Choroid plexus epithelial cell (primary cell): ENCODE data around the gene SLC25A52.

Source experiments
- DNase-seq: peaks from one replicate; pipeline ENCODE4 v3.0.0-alpha.2; 2010; ENCODE audit warnings: low read depth
- H3K4me3 ChIP-seq: 2 replicates; pipeline ENCODE4 v1.5.1; 2011; ENCODE audit warnings: low read depth, mild to moderate bottlenecking, control low read depth, low read length, moderate library complexity
- TF ChIP-seq, protein P1 (sequence below): conservative IDR thresholded peaks from 2 replicates; pipeline ENCODE4 v1.5.1; 2011; ENCODE audit warnings: low read depth, mild to moderate bottlenecking, control low read depth, inconsistent platforms, low read length, moderate library complexity

Gene SLC25A52

DNA sequence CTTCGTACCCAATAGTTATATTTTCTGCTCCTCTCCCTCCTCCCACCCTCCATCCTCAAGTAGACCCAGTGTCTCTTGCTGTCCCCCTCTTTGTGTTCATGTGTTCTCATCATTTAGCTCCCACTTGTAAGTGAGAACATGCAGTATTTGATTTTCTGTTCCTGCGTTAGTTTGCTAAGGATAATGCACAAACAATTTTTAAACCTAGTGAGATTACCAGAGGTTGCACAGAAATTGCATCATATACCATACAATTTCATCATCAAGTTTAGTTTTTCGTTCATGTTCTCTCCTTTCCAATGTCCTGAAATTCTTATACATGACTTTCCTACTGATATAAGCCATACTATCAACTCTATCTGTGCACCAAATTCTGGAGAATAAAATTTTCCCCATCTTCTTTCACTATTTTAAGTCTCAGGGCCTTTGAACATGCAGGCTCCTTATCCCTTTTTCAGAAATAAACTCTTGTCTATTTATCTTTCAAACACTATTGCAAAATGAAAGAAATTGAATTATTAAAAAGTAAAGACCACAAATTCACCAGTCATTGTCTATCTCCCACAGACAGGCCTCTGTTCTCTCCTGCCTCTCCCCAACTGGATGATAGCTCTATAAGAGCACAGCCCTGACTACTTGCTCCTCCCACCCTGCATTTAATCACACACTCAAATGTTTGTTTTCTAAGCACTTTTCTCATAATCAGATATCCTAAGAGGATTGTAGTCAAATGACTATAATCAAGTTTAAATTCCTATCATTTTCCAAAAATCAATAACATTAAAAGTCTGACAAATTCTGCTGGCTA, 49.1 kb downstream of the SLC25A52 start:
- TF ChIP-seq, protein P1, sequence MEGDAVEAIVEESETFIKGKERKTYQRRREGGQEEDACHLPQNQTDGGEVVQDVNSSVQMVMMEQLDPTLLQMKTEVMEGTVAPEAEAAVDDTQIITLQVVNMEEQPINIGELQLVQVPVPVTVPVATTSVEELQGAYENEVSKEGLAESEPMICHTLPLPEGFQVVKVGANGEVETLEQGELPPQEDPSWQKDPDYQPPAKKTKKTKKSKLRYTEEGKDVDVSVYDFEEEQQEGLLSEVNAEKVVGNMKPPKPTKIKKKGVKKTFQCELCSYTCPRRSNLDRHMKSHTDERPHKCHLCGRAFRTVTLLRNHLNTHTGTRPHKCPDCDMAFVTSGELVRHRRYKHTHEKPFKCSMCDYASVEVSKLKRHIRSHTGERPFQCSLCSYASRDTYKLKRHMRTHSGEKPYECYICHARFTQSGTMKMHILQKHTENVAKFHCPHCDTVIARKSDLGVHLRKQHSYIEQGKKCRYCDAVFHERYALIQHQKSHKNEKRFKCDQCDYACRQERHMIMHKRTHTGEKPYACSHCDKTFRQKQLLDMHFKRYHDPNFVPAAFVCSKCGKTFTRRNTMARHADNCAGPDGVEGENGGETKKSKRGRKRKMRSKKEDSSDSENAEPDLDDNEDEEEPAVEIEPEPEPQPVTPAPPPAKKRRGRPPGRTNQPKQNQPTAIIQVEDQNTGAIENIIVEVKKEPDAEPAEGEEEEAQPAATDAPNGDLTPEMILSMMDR = no peak
- no peak overlapping the region for H3K4me3 ChIP-seq
- DNase-seq = no peak

DNA sequence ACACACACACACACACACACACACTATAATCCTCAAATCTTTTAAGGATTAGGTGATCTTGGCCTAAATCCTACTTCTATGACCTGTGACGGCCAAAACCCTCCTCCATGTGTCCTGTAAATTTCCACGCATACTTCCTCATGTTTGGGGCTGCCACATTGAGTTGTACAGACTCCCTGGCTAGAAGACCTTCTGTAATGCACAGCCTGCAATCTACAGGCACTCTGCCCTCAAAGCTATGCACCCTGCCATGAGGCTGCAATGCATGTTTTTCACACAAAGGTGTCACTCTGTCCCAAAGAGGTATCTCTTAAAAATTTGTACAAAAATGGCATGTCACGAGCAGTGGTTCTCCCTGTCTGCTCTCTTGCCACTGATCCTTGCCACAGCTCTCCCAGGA, 49.9 kb downstream of the SLC25A52 start:
- TF ChIP-seq, protein P1 = no peak
- DNase-seq = no peak

More for the DNA sequence above, 49.9 kb downstream of the SLC25A52 start:
- H3K4me3 ChIP-seq = no peak overlapping the region
